Bronchial epithelial cell (primary cell): ENCODE measurements around the gene HPS1. TPM values are rescaled to one million over a fixed set of nuclear protein-coding genes. Genes with fewer than 3 reads are reported as not detected.
A peak's percentile ranks its signal among the peaks of the same experiment; 100 is the strongest.

Experiments used
- DNase-seq: peaks from one replicate; pipeline ENCODE4 v3.0.0-alpha.2; 2010; ENCODE audit warnings: low read depth
- FAIRE-seq: peaks from 2 replicates; lab custom pipeline; 2011; peaks lifted over from hg19 to GRCh38; lab: Jason Lieb, UNC
- H3K27me3 ChIP-seq: 2 replicates; pipeline ENCODE4 v1.5.1; 2011; ENCODE audit warnings: low read length; ENCODE audit not compliant: control insufficient read depth, insufficient read depth
- H3K36me3 ChIP-seq: 2 replicates; pipeline ENCODE4 v1.5.1; 2011; ENCODE audit warnings: low read length; ENCODE audit not compliant: control insufficient read depth, insufficient read depth
- H3K4me3 ChIP-seq: 2 replicates; pipeline ENCODE4 v1.5.1; 2011; ENCODE audit warnings: mild to moderate bottlenecking, low read depth, low read length, control low read depth
- CTCF ChIP-seq: IDR thresholded peaks from 2 replicates; pipeline ENCODE4 v1.5.1; 2011; ENCODE audit warnings: mild to moderate bottlenecking, moderate library complexity, low read length, control low read depth, inconsistent platforms; ENCODE audit not compliant: insufficient read depth, severe bottlenecking
- total RNA-seq: library from RNA; depleted of rRNA; stranded (reverse); fragments of >200 nt; gene quantifications from 2 replicates; pipeline ENCODE4 v1.2.1, GENCODE V29; 2014

Gene HPS1
- total RNA-seq, 1 donor from 2014 or later = 15.8 TPM

- Histone ChIP-seq H3K36me3 (peaks cover 16% of the 10 kb centered on the region), H3K27me3 (no peaks in the 10 kb centered on the region), H3K4me3 (no peak overlapping the region)
- FAIRE-seq (no peak), DNase-seq (no peak)
- no peak for TF ChIP-seq CTCF
Observed at GRCh38 chr10:98422182-98422581, 24.6 kb downstream of the HPS1 start.

GRCh38 chr10:98420786-98421185 is 25.9 kb downstream of the HPS1 start:
- DNase-seq = no peak
- TF ChIP-seq CTCF = no peak
- no peak overlapping the region for H3K4me3 ChIP-seq
- FAIRE-seq = no peak
- peaks cover 16% of the 10 kb centered on the region for H3K36me3 ChIP-seq
- H3K27me3 ChIP-seq = no peaks in the 10 kb centered on the region

GRCh38 chr10:98419469-98420261 is 27.1 kb downstream of the HPS1 start:
- peaks cover 16% of the 10 kb centered on the region for H3K36me3 ChIP-seq
- peak; percentile 47 for FAIRE-seq
- H3K4me3 ChIP-seq = no peak overlapping the region
- no peak for TF ChIP-seq CTCF
- DNase-seq = no peak
- no peaks in the 10 kb centered on the region for H3K27me3 ChIP-seq

- DNase-seq (no peak), FAIRE-seq (no peak)
- TF ChIP-seq CTCF = no peak
- Histone ChIP-seq H3K4me3 (no peak overlapping the region), H3K27me3 (no peaks in the 10 kb centered on the region), H3K36me3 (peaks cover 14% of the 10 kb centered on the region)
Observed at GRCh38 chr10:98418665-98419468, 27.9 kb downstream of the HPS1 start.

GRCh38 chr10:98417973-98418664 is 28.6 kb downstream of the HPS1 start:
- no peak for TF ChIP-seq CTCF
- FAIRE-seq = no peak
- Histone ChIP-seq H3K27me3 (no peaks in the 10 kb centered on the region), H3K36me3 (peaks cover 7% of the 10 kb centered on the region), H3K4me3 (no peak overlapping the region)
- no peak for DNase-seq
